ENCODE data around the gene MYOZ2.

DNA sequence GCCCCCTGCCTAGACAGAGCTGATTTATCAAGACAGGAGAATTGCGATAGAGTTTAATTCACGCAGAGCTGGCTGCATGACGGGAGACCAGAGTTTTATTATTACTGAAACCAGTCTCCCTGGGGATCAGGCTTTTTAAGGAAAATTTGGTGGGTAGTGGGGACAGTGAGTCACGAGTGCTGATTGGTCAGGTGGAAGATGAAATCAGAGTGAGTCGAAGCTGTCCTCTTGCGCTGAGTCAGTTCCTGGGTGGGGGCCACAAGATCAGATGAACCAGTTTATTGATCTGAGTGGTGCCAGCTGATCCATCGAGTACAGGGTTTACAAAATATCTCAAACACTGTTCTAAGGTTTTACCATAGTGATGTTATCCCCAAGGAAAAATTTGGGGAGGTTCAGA, 36.6 kb downstream of the MYOZ2 start:
- TF ChIP-seq YY1 (IDR thresholded peaks at IDR 0.05; ENCODE audit: insufficient read depth, insufficient read length) (no peak), ZNF274 (IDR thresholded peaks at IDR 0.05; ENCODE audit: low read depth, low read length) (no peak)

Measured in NT2/D1 (cell line).